AG10803 (cell line): ENCODE data around the gene E2F4.

ENCODE experiments used
- DNase-seq: peaks from one replicate; pipeline ENCODE4 v3.0.0; 2010; ENCODE audit warnings: low read depth
- H3K4me3 ChIP-seq: 2 replicates; pipeline ENCODE4 v1.5.1; 2011; ENCODE audit warnings: mild to moderate bottlenecking, low read length, control low read depth
- TF ChIP-seq, protein P1 (sequence below): conservative IDR thresholded peaks from 2 replicates; pipeline ENCODE4 v1.5.1; 2011; ENCODE audit warnings: mild to moderate bottlenecking, low read length, control low read depth, inconsistent platforms

Gene E2F4

GRCh38 chr16:67183627-67184452 lies 8.1 kb upstream of the E2F4 start, which contains the start of gene MATCAP1:
TSS of gene MATCAP1 (minus strand) at chr16:67183963. CDS start at chr16:67180610, 3,353 bp downstream.
- TF ChIP-seq, protein P1, sequence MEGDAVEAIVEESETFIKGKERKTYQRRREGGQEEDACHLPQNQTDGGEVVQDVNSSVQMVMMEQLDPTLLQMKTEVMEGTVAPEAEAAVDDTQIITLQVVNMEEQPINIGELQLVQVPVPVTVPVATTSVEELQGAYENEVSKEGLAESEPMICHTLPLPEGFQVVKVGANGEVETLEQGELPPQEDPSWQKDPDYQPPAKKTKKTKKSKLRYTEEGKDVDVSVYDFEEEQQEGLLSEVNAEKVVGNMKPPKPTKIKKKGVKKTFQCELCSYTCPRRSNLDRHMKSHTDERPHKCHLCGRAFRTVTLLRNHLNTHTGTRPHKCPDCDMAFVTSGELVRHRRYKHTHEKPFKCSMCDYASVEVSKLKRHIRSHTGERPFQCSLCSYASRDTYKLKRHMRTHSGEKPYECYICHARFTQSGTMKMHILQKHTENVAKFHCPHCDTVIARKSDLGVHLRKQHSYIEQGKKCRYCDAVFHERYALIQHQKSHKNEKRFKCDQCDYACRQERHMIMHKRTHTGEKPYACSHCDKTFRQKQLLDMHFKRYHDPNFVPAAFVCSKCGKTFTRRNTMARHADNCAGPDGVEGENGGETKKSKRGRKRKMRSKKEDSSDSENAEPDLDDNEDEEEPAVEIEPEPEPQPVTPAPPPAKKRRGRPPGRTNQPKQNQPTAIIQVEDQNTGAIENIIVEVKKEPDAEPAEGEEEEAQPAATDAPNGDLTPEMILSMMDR = no peak
- H3K4me3 ChIP-seq = peak within 1 kb of the TSS; percentile 72
- peak; percentile 96 for DNase-seq

GRCh38 chr16:67184453-67184994 lies 7.4 kb upstream of the E2F4 start:
- no peak for DNase-seq
- peak overlapping the region; percentile 72 for H3K4me3 ChIP-seq
- TF ChIP-seq, protein P1 = no peak

DNA sequence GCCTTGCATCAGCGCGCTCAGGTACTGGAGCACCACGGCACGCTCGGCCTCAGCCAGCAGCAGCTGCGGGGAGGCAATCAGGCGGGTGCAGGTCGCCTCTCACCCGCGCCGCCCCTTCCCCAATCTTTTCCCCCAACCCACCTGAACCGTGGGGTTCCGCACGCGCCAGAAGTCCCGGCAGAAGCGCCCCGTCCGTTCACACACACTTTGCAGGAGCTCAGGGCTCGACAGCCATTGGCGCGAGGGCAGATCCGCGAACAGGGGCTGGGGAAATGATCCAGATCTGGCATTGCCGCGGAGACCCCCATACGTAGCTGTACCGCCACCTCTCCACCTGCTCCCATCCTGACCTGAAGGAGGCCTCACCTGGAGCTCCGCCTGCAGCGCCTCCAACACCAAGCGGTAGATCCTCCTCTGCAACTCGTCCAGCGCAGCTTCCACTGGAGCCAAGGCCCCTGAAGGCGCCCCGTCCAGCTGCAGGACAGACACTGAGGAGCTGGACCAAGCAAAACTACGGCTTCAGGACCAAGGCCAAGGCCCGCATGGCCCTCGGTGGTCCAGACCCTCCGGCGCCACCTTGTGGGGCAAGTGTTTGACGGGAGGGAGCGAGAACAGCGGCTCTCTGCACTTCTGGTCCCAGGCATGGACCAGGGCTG lies 6.8 kb upstream of the E2F4 start:
- H3K4me3 ChIP-seq = peak overlapping the region; percentile 14
- TF ChIP-seq, protein P1 = peak; percentile 84
- peak; percentile 87 for DNase-seq

DNA sequence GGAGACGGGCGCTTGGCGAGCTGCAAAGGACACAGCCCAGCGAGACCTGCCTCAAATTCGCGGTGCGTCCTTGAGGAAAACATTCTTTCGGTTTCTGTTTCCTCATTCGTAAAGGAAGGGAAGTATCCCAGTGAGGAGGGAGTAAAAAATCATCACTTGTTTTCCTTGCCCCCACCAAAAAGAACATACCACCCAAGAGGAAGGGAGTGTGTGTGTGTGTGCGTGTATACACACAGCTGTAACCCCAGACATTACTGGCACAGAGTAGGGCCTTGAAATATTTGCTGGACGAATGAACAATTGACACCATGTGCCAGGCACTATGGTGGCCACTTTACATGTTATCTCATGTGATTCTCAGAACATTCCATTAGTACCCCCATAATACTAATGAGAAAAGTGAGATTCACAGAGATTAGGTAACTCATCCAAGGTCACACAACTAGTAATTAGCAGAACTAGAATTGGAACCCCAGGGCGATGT lies 6.3 kb upstream of the E2F4 start:
- no peak for DNase-seq
- TF ChIP-seq, protein P1 = no peak
- H3K4me3 ChIP-seq = peak overlapping the region; percentile 14

DNA sequence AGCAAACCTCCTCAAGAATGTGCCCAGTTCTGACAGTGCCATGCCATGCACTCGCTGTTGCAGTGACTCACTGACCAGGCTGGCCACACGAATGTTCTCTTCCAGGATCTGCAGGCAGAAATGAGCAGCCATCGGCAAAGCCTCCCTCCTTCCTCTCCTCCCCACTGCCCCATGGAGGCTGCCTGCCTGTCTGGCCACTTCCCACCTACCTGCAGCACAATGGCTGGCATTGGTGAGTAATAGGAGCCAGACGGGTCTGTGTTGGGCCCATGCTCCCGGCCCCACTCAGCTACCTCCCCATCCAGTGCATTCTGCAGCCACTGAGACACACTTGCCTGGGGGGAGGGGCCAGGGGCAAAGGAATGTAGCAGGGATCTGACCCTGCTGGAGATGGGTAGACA lies 5.4 kb upstream of the E2F4 start:
- TF ChIP-seq, protein P1 = no peak
- no peak overlapping the region for H3K4me3 ChIP-seq
- peak; percentile 49 for DNase-seq

DNA sequence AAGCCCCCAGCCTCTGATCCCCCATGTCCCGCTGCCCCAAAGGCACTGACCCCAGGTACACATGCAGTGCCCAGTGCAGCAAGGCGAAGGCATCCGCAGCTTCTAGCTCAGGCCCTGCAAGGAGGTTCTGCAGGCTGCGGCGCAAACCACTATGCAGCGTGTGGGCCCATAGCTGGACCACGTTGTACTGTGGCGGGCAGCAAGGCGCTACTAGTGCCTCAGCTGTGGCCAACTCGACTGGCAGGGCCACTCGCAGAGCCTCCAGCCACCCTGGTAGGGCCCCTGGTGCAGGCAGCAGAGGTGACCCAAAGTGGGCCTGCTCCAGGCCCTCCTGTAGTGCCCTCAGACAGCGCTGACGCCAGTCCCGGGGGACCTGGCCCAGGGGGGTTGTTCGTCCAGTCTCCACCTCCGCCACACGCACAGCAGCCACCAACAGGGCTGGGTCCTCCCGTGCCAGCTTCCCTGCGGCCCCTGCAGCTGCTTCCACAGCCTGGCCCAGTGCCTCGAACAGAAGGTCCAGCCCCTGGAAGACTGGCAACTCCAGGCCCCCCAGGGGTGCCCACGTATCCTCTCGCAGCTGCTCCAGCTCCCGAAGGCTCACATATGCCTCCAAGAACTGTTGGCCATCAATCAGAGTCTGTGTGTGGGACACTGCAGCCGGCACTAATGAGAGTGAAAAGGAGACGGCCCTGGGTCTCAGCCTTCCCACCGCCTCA lies 4.6 kb upstream of the E2F4 start:
- TF ChIP-seq, protein P1 = no peak
- H3K4me3 ChIP-seq = no peak overlapping the region
- no peak for DNase-seq
